GM12878 (cell line): ENCODE measurements around the gene FILIP1L. TPM values are rescaled to one million over a fixed set of nuclear protein-coding genes. Genes with fewer than 3 reads are reported as not detected.

Source experiments
- ATAC-seq: fragments of 200-7000 bp; cut with Tn5 transposase; 3 replicates; pipeline ENCODE4 v1.9.1; 2020; ENCODE audit warnings: mild to moderate bottlenecking, moderate library complexity
- BruUV-seq: library from RNA; stranded (reverse); fragments of 400-500 nt; replicated peaks from 2 replicates; lab custom pipeline; 2021; lab: Mats Ljungman, UMichigan
- CTCF ChIA-PET: fragments of 300-600 bp; sonication (Branson Sonifier 250); formaldehyde crosslinking; extraction: SDS; loops from one replicate; lab custom pipeline; 2021; ENCODE audit warnings: inconsistent platforms; lab: Yijun Ruan, JAX
- POLR2A ChIA-PET: fragments of 350-600 bp; formaldehyde crosslinking; extraction: SDS; loops from one replicate; lab custom pipeline; 2021; ENCODE audit warnings: inconsistent platforms; lab: Charles Lee
- RAD21 ChIA-PET: fragments of 300-600 bp; sonication (Branson Sonifier 250); formaldehyde crosslinking; loops from one replicate; lab custom pipeline; 2023; ENCODE audit warnings: antibody characterized with exemption; ENCODE audit not compliant: unreplicated experiment; lab: Charles Lee
- SMC1A ChIA-PET: fragments of 300-600 bp; sonication (Branson Sonifier 250); formaldehyde crosslinking; loops from one replicate; lab custom pipeline; 2023; ENCODE audit not compliant: unreplicated experiment, uncharacterized antibody; lab: Charles Lee
- DNase-seq: peaks from one replicate; pipeline ENCODE4 v3.0.0-alpha.2; 2011; ENCODE audit warnings: low read depth, low spot score
- FAIRE-seq: peaks from 3 replicates; lab custom pipeline; 2011; peaks lifted over from hg19 to GRCh38; lab: Jason Lieb, UNC
- H2AFZ ChIP-seq: 2 replicates; pipeline ENCODE4 v1.6.0; 2011; ENCODE audit warnings: low read depth, low read length, control low read depth; ENCODE audit not compliant: control insufficient read depth
- H3K27ac ChIP-seq: 2 replicates; pipeline ENCODE4 v1.5.1; 2011; ENCODE audit warnings: control low read depth; ENCODE audit not compliant: control insufficient read depth, insufficient read depth
- H3K27me3 ChIP-seq, 2 experiments: replicated peaks in 1 of 2; 2 replicates each; pipeline versions ENCODE4 v1.6.0 to v1.6.1; 2011; ENCODE audit warnings: low read length in 1 of 2; ENCODE audit not compliant: control insufficient read depth in 2 of 2, insufficient read depth in 2 of 2
- H3K36me3 ChIP-seq, 2 experiments: 2 replicates each; pipeline ENCODE4 v1.5.1; 2011; ENCODE audit warnings: low read length in 1 of 2; ENCODE audit not compliant: control insufficient read depth in 2 of 2, insufficient read depth in 2 of 2
- H3K4me1 ChIP-seq: 2 replicates; pipeline ENCODE4 v1.6.1; 2011; ENCODE audit warnings: mild to moderate bottlenecking, low read length, moderate library complexity, mixed read lengths; ENCODE audit not compliant: control insufficient read depth, insufficient read depth
- H3K4me2 ChIP-seq: 2 replicates; pipeline ENCODE4 v1.6.0; 2011; ENCODE audit warnings: control low read depth; ENCODE audit not compliant: control insufficient read depth, insufficient read depth
- H3K4me3 ChIP-seq: fragments of 200-600 bp; sonication (generic); 2 replicates; pipeline ENCODE4 v1.5.1; 2016
- H3K79me2 ChIP-seq: 2 replicates; pipeline ENCODE4 v1.6.0; 2011; ENCODE audit warnings: low read length; ENCODE audit not compliant: control insufficient read depth, insufficient read depth
- H3K9ac ChIP-seq: 2 replicates; pipeline ENCODE4 v1.8.0; 2011; ENCODE audit warnings: low read length, control low read depth, mixed read lengths; ENCODE audit not compliant: control insufficient read depth, insufficient read depth
- H3K9me3 ChIP-seq: replicated peaks from 3 replicates; pipeline ENCODE4 v1.5.1; 2011; ENCODE audit warnings: mild to moderate bottlenecking, low read length; ENCODE audit not compliant: control insufficient read depth, insufficient read depth
- H4K20me1 ChIP-seq: 2 replicates; pipeline ENCODE4 v1.6.0; 2011; ENCODE audit not compliant: control insufficient read depth, insufficient read depth
- BMI1 ChIP-seq: fragments of 450-650 bp; IDR thresholded peaks from 2 replicates; pipeline ENCODE4 v1.6.1; 2016; ENCODE audit warnings: mild to moderate bottlenecking, moderate library complexity, borderline replicate concordance
- CBX3 ChIP-seq: fragments of 200-600 bp; sonication (generic); IDR thresholded peaks from 2 replicates; pipeline ENCODE4 v1.6.1; 2016; ENCODE audit warnings: low read depth, borderline replicate concordance
- CHD4 ChIP-seq: fragments of 200-600 bp; sonication (generic); IDR thresholded peaks from 2 replicates; pipeline ENCODE4 v1.6.1; 2016; ENCODE audit warnings: mild to moderate bottlenecking
- JUND ChIP-seq: IDR thresholded peaks from 2 replicates; pipeline ENCODE4 v1.6.1; 2012; ENCODE audit warnings: low read depth, mild to moderate bottlenecking, low read length, improper control_type of control experiment, moderate library complexity
- SMARCA5 ChIP-seq: fragments of 450-650 bp; IDR thresholded peaks from 2 replicates; pipeline ENCODE4 v1.6.1; 2017; ENCODE audit warnings: mild to moderate bottlenecking
- SMC3 ChIP-seq: IDR thresholded peaks from 2 replicates; pipeline ENCODE4 v1.6.1; 2011; ENCODE audit warnings: low read length, improper control_type of control experiment, borderline replicate concordance
- SP1 ChIP-seq: IDR thresholded peaks from one replicate; pipeline ENCODE4 v1.6.1; 2011; ENCODE audit warnings: low read depth, low read length
- TCF7 ChIP-seq: IDR thresholded peaks from 2 replicates; pipeline ENCODE4 v1.6.1; 2014; ENCODE audit warnings: antibody characterized with exemption, borderline replicate concordance
- WRNIP1 ChIP-seq: IDR thresholded peaks from 2 replicates; pipeline ENCODE4 v1.6.1; 2011; ENCODE audit warnings: low read depth, low read length, improper control_type of control experiment, borderline replicate concordance
- YBX1 ChIP-seq: fragments of 450-650 bp; IDR thresholded peaks from 2 replicates; pipeline ENCODE4 v1.6.1; 2016; ENCODE audit warnings: antibody characterized with exemption
- WGBS: methylation state at CpG from one replicate; pipeline ENCODE4 v1.1.6; 2016; ENCODE audit warnings: low lambda C conversion rate; ENCODE audit not compliant: insufficient replicate concordance, insufficient coverage; ENCODE audit errors: missing lambda C conversion rate; 5-methylcytosine and 5-hydroxymethylcytosine counted together
- in situ Hi-C: fragments of 300-500 bp; cut with MboI; formaldehyde crosslinking; loops from 9 replicates; pipeline ENCODE4 v1.14.3; 2018; ENCODE audit warnings: mixed read lengths
- intact Hi-C: fragments of 100-400 bp; cut with micrococcal nuclease; formaldehyde crosslinking; loops from one replicate; pipeline ENCODE4 v1.14.2; 2022; ENCODE audit not compliant: unreplicated experiment
- polyA plus RNA-seq, 11 experiments: library from polyadenylated mRNA; depleted of rRNA in 4 of 11; unstranded in 6 of 11; stranded (reverse) in 5 of 11; fragments of >200 nt; fragmentation: Nextera tagmentation in 4 of 11; fragmentation: Illumina TruSeq in 1 of 11; extraction: Ambion mirVana in 4 of 11; extraction: Trizol in 1 of 11; gene quantifications; 1 replicate in 1 of 11; 2 replicates in 10 of 11; pipeline versions ENCODE4 v1.2.1 to v1.2.3, GENCODE V29; 2011 to 2016; ENCODE audit warnings: inconsistent platforms in 2 of 11, missing spikeins in 2 of 11, low read depth in 1 of 11
- total RNA-seq, 4 experiments: library from RNA; depleted of rRNA in 3 of 4; stranded (reverse); fragments of >200 nt in 3 of 4; fragmentation: Illumina TruSeq in 1 of 4; extraction: Trizol in 1 of 4; gene quantifications; 2 replicates each; pipeline versions ENCODE4 v1.2.1 to v1.2.3, GENCODE V29; 2013 to 2021
- TF ChIP-seq, protein P1 (sequence below): fragments of 450-650 bp; conservative IDR thresholded peaks from 2 replicates; pipeline ENCODE4 v1.6.1; 2017; ENCODE audit warnings: mild to moderate bottlenecking, moderate library complexity
- TF ChIP-seq, protein P2 (sequence below): IDR thresholded peaks from 2 replicates; pipeline ENCODE4 v1.6.1; 2012; ENCODE audit warnings: low read depth, low read length, improper control_type of control experiment
- TF ChIP-seq, protein P3 (sequence below): IDR thresholded peaks from 2 replicates; pipeline ENCODE4 v1.6.1; 2011; ENCODE audit warnings: borderline replicate concordance, low read depth, mild to moderate bottlenecking, moderate library complexity, low read length; ENCODE audit not compliant: insufficient read depth, poor library complexity, severe bottlenecking
- TF ChIP-seq, protein P4 (sequence below): fragments of 150-350 bp; IDR thresholded peaks from 2 replicates; pipeline ENCODE4 v1.6.1; 2016; ENCODE audit warnings: low read depth, low read length

The FILIP1L gene
- total and polyA plus RNA-seq, 10 of the 15 experiments (the other 5 are each of a cell fraction or from before 2014, with no cell fraction given): 0.24 to 6.1 (median 3.5) TPM

DNA sequence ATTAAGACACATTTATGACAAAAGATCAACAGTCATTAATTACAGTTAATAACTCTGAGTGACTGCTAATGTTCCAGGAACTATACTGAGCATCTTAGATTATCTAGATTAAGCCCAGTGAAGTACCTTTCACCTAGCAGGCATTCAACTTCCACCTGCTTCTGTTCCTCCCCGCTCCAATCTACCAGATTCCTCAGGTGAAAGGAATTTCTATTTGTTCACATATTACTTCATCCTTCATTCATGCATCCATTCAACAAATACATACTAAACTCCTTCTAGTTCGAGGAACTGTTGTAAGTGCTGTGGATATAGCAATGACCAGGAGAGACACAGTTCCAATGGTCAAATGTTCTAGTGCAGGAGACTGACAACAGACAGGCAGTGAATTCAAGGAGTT lies 139.3 kb downstream of the FILIP1L start:
- Histone ChIP-seq H4K20me1 (no peaks in the 10 kb centered on the region), H3K4me1 (peaks cover 9% of the 10 kb centered on the region), H3K4me2 (no peak overlapping the region), H3K79me2 (no peaks in the 10 kb centered on the region), H3K36me3 (no peaks in the 10 kb centered on the region), H3K9me3 (no peaks in the 10 kb centered on the region), H3K4me3 (no peak overlapping the region), H3K27me3 (no peaks in the 10 kb centered on the region), H2AFZ (no peak overlapping the region), H3K27ac (no peak overlapping the region), H3K9ac (no peak overlapping the region)
- WGBS: 98% methylated on average over 2 of the region's 2 CpGs
- ChIA-PET POLR2A (no interaction called here), CTCF (no interaction called here), SMC1A (no interaction called here), RAD21 (no interaction called here)
- intact Hi-C loops: no loop called here
- BruUV-seq: no TSS peak
- FAIRE-seq (no peak), ATAC-seq (no peak), DNase-seq (no peak)
- in situ Hi-C loops: no loop called here
- TF ChIP-seq CBX3: no peak
- no peak for TF ChIP-seq SMARCA5
- TF ChIP-seq, protein P1, sequence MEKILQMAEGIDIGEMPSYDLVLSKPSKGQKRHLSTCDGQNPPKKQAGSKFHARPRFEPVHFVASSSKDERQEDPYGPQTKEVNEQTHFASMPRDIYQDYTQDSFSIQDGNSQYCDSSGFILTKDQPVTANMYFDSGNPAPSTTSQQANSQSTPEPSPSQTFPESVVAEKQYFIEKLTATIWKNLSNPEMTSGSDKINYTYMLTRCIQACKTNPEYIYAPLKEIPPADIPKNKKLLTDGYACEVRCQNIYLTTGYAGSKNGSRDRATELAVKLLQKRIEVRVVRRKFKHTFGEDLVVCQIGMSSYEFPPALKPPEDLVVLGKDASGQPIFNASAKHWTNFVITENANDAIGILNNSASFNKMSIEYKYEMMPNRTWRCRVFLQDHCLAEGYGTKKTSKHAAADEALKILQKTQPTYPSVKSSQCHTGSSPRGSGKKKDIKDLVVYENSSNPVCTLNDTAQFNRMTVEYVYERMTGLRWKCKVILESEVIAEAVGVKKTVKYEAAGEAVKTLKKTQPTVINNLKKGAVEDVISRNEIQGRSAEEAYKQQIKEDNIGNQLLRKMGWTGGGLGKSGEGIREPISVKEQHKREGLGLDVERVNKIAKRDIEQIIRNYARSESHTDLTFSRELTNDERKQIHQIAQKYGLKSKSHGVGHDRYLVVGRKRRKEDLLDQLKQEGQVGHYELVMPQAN: no peak
- no peak for TF ChIP-seq YBX1
- TF ChIP-seq TCF7: no peak
- no peak for TF ChIP-seq SP1
- no peak for TF ChIP-seq BMI1
- no peak for TF ChIP-seq SMC3
- no peak for TF ChIP-seq JUND
- TF ChIP-seq, protein P2, sequence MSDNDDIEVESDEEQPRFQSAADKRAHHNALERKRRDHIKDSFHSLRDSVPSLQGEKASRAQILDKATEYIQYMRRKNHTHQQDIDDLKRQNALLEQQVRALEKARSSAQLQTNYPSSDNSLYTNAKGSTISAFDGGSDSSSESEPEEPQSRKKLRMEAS: no peak
- no peak for TF ChIP-seq CHD4
- TF ChIP-seq, protein P3, sequence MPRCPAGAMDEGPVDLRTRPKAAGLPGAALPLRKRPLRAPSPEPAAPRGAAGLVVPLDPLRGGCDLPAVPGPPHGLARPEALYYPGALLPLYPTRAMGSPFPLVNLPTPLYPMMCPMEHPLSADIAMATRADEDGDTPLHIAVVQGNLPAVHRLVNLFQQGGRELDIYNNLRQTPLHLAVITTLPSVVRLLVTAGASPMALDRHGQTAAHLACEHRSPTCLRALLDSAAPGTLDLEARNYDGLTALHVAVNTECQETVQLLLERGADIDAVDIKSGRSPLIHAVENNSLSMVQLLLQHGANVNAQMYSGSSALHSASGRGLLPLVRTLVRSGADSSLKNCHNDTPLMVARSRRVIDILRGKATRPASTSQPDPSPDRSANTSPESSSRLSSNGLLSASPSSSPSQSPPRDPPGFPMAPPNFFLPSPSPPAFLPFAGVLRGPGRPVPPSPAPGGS: no peak
- no peak for TF ChIP-seq WRNIP1
- TF ChIP-seq, protein P4, sequence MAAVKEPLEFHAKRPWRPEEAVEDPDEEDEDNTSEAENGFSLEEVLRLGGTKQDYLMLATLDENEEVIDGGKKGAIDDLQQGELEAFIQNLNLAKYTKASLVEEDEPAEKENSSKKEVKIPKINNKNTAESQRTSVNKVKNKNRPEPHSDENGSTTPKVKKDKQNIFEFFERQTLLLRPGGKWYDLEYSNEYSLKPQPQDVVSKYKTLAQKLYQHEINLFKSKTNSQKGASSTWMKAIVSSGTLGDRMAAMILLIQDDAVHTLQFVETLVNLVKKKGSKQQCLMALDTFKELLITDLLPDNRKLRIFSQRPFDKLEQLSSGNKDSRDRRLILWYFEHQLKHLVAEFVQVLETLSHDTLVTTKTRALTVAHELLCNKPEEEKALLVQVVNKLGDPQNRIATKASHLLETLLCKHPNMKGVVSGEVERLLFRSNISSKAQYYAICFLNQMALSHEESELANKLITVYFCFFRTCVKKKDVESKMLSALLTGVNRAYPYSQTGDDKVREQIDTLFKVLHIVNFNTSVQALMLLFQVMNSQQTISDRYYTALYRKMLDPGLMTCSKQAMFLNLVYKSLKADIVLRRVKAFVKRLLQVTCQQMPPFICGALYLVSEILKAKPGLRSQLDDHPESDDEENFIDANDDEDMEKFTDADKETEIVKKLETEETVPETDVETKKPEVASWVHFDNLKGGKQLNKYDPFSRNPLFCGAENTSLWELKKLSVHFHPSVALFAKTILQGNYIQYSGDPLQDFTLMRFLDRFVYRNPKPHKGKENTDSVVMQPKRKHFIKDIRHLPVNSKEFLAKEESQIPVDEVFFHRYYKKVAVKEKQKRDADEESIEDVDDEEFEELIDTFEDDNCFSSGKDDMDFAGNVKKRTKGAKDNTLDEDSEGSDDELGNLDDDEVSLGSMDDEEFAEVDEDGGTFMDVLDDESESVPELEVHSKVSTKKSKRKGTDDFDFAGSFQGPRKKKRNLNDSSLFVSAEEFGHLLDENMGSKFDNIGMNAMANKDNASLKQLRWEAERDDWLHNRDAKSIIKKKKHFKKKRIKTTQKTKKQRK: no peak
